ENCODE data around the gene SHISAL2A. TPM values are rescaled to one million over a fixed set of nuclear protein-coding genes. Genes with fewer than 3 reads are reported as not detected.

The SHISAL2A gene
- polyA plus RNA-seq, 3 donors, result 0.18 to 0.26 TPM; not detected in 1

DNA sequence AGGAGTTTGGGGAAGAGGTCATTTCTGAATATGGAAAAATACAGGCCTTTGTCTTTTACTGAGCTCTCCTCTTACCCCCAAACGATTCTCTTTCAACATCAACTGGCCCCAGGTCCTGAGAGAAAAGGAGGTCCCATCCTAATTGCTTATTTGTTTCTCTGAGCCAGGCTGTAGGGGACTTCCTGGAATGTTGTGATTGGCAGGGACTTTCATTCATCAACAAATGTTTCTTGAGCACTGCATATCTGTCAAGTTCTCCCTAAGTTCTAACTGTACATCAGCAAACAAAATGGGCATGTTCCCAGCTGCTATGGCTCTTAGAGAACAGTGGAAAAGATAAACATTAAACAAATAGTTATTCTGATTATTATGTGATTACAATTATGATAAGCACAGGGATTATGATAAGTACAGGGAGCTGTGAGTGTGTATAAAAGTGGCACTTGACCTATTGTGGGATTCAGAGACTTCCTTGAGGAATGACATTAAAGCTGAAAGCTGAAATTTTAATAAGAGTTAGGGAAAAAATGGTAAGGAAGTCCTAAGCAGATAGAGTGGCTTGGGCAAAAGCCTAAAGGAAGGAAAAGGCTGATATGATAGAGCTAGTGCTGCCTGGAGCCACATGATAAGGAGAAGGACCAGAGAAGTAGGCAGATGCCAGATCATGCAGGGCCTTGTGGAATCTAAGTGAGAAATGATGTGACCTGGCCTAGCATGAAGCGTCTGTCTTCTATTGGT is 19.2 kb upstream of the SHISAL2A start:
- 59 to 61% (median 60%) methylated on average over 2 of the region's 2 CpGs for WGBS, 3 donors
- H3K27ac ChIP-seq (ENCODE audit: low read depth, low read length), result no peak overlapping the region

DNA sequence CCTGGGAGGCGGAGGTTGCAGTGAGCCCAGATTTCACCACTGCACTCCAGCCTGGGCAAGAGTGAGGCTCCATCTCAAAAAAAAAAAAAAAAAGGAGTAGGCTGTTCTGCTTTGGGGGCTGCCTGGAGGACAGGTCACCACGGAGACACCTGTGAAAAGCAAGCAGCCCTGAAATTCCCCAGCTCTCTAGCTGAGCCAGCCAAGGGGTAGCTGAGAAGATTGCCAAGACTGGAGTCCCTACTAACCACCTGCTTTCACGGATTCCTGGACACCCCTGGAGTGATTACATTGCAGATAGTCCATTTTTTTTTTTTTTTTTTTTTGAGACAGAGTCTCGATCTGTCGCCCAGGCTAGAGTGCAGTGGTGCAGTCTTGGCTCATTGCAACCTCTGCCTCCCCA is 18.3 kb upstream of the SHISAL2A start:
- H3K27ac ChIP-seq (ENCODE audit: low read depth, low read length), result no peak overlapping the region
- 89 to 97% (median 93%) methylated on average over 5 of the region's 5 CpGs for WGBS, 3 donors

DNA sequence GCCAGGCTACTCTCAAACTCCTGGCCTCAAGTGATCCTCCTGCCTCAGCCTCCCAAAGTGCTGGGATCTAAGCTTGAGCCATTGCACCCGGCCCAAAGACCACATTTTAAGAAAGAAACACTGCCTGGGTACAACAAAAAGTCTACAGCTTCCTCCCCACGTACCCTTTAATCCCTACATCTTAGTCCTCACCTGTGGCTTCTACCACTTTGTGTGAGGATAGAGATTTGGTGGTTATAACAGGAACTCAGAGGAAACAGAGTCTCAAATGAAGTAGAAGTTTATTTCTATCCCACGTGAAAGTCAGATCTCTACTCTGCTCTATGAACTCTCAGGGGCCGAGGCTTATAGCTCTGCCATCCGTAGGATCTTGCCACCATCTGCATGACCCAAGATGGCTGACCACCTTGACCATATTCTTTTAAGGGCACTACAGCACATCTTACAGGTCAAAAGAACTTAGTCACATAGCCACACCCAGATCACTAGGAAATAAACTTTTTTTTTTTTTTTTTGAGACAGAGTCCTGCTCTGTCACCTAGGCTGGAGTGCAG is 17.4 kb upstream of the SHISAL2A start:
- no peak overlapping the region for H3K27ac ChIP-seq (ENCODE audit: low read depth, low read length)
- 74 to 80% (median 79%) methylated on average over 5 of the region's 5 CpGs for WGBS, 3 donors

DNA sequence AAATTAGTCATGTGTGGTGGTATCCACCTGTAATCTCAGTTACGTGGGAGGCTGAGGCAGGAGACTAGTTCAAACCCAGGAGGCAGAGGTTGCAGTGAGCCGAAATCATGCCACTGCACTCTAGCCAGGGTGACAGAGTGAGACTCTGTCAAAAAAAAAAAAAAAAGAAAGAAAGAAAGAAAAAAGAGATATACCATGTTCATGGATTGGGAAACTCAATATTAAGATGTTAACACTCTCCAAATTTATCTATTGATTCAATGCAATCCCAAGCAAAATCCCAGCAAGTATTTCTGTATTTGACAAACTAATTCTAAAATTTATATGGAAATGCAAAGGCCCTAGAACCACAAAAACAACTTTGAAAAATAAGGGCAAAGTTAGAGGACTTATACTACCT is 11.0 kb upstream of the SHISAL2A start:
- WGBS, 3 donors, result 98 to 100% (median 100%) methylated on average over 2 of the region's 2 CpGs
- no peak overlapping the region for H3K27ac ChIP-seq (ENCODE audit: low read depth, low read length)

DNA sequence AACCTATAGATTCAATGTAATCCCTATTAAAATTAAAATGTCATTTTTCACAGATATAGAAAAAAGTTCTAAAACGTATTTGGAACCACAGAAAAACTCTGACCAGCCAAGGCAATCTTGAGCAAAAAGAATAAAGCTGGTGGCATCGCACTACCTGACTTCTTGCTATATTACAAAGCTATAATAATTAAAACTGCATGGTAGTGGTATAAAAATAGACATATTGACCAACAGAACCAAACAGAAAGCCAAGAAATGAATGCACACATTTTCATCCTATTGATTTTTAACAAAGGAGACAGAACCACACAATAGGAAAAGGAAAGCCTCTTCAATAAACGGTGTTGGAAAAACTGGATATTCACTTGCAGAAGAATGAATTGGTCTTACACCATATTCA is 9.2 kb upstream of the SHISAL2A start:
- H3K27ac ChIP-seq (ENCODE audit: low read depth, low read length), result no peak overlapping the region
- WGBS, 3 donors, result 93 to 97% (median 95%) methylated on average over 3 of the region's 3 CpGs

DNA sequence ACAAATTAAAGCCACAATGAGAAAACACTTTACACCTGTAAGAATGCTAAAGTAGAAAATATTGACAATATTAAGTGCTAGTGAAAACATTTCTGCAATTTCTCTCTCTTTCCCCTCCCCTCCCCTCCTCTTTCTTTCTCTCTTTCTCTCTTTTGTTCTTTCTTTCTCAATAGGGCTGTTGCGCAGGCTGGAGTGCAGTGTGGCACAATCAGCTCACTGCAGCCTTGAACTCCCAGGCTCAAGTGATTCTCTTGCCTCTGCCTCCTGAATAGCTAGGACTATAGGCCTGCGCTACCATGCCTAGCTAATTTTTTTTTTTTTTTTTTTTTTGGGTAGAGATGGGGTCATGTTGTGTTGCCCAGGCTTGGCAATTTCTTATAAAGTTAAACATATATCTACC is 5.9 kb upstream of the SHISAL2A start:
- H3K27ac ChIP-seq (ENCODE audit: low read depth, low read length), result no peak overlapping the region

DNA sequence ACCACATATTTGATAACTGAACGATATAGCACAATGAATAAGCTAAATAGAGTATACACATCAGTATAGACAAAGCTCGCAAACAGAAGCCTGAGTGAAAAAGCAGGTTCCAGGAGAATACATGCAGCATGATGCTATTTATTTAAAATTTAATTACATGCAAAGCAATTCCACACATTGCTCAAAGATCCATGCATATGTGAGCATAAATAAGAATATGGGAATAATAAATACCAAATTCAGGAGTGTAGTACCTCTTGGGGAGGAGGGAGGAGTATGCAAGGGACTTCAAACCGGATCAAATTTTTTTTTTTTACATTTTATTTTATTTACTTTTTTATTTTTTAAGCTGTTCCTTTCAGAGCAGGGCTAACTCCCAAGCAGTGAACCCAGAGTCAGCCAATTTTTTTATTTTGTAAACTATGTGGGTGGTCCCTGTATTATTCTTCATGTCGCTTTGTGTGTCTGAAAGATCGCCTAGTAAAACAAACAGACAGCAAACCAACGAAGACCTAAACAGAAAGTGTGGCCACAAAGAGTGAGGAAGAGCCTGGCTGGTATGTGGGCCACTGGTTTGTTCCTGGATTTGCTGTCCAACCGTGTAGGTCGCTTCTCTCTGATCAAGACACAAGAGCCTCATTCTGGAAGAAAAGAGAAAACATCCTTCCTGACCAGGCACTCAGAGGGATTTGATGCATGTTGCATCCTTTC is 4.2 kb upstream of the SHISAL2A start:
- 69 to 75% (median 71%) methylated on average over 8 of the region's 8 CpGs for WGBS, 3 donors

More for the DNA sequence above, 5.9 kb upstream of the SHISAL2A start:
- 69 to 96% (median 73%) methylated on average over 2 of the region's 2 CpGs for WGBS, 3 donors

DNA sequence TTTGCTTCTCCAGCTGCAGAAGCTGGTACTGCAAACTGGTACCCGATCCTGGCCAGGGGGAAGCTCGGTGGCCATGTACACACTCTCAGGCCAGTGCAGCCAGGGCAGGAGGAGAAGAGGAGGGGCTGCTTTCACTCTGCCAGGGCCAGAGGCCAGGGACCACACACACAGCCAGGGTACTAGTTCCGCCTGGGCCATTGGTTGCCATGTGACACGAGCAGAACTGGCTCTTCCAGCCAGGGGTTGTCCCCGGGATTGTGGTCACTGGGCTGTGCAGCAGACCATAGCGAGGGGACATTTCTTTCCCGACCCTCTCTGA is 3.7 kb upstream of the SHISAL2A start:
- no peak overlapping the region for H3K27ac ChIP-seq (ENCODE audit: low read depth, low read length)
- 39 to 71% (median 59%) methylated on average over 7 of the region's 7 CpGs for WGBS, 3 donors

More for the DNA sequence above, 4.2 kb upstream of the SHISAL2A start:
- H3K27ac ChIP-seq (ENCODE audit: low read depth, low read length), result no peak overlapping the region

DNA sequence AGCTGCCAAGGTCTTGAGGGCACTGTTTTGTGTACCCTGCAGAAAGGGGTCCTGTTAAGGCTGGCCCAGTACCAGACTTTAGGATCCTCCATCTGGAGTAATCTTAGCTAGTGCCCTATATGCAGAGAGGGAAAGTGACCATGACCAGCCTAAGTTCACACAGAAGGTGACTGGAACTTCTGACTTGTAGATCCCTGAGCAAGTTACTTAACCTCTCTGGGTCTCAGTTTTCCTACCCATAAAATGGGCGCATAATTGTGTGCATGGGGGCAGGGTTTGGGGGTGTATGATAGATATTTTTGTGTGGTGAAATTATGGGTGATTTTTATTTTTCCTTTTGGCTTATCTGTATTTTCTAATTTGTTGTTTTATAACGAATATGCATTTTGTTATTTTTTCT is 3.3 kb upstream of the SHISAL2A start:
- no peak overlapping the region for H3K27ac ChIP-seq (ENCODE audit: low read depth, low read length)
- 82 to 98% (median 97%) methylated on average over 2 of the region's 2 CpGs for WGBS, 3 donors

DNA sequence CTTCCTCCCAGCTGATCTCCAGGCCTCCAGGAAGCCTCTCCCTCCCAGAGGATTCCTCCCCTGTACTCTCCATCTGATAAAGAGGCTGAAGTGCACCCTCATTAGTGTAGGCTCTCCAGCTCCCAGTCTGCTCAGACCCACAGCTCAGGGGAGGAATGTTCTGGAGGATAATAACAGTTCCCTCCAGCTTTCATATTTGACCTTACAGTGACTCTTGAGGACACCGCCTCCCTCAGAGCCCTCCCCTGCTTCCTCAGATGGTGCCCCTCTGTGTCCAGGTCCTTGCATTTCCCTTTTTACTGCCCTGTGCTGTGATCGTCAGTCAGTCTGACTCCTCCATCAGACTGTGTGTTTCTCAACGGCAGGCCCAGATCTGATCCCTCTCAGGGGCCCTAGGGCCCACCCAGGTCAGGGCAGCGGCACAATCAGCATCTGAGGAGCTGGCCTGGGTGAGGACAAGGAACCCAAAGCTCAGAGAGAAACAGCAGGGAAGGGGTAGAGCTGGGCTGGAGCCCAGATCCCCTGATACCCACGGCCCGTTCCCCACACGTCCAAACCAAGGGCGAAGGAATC is 1.1 kb upstream of the SHISAL2A start:
- H3K27ac ChIP-seq (ENCODE audit: low read depth, low read length), result no peak overlapping the region
- WGBS, 3 donors, result 75 to 78% (median 76%) methylated on average over 8 of the region's 8 CpGs

DNA sequence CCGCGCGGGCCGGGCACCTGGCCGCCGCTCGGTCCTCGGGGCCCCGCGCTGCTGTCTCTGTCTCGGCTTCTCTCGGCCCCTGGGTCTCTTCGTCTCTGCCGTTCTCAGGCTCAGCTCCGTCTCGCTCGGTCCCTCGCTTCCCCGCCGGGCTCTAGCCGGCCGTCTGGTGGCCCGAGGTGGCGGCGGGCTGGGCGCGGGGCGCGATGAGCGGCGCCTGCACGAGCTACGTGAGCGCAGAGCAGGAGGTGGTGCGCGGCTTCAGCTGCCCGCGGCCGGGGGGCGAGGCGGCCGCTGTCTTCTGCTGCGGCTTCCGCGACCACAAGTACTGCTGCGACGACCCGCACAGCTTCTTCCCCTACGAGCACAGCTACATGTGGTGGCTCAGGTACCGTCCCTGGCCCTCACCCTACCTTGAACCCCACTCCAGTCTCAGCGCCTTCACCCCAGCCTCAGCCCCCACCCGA is 355 bp downstream of the SHISAL2A start:
- H3K27ac ChIP-seq (ENCODE audit: low read depth, low read length), result no peak overlapping the region
- WGBS, 3 donors, result 5 to 6% (median 5%) methylated on average over 44 to 52 of the region's 52 CpGs

DNA sequence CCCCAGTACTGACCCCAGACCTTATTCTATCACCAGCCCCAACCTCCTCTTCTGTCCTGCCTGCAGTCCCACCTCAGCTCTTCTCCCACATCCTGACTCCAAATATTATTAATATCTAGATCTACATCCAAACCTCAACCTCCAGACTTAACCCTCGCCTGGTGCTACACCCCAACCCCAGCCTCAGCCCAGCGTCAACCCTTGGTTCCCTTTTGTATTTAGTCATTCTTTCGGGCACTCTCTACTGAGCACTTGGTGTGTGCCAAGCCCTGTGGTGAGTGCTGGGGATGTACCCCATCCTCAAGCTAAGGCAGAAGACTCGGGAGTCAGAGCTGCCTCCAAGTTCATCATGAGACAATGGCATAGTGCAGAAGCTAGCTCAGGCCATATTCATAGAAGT is 1.1 kb downstream of the SHISAL2A start:
- WGBS, 3 donors, result 76 to 98% (median 88%) methylated on average over 4 of the region's 4 CpGs
- H3K27ac ChIP-seq (ENCODE audit: low read depth, low read length), result no peak overlapping the region

DNA sequence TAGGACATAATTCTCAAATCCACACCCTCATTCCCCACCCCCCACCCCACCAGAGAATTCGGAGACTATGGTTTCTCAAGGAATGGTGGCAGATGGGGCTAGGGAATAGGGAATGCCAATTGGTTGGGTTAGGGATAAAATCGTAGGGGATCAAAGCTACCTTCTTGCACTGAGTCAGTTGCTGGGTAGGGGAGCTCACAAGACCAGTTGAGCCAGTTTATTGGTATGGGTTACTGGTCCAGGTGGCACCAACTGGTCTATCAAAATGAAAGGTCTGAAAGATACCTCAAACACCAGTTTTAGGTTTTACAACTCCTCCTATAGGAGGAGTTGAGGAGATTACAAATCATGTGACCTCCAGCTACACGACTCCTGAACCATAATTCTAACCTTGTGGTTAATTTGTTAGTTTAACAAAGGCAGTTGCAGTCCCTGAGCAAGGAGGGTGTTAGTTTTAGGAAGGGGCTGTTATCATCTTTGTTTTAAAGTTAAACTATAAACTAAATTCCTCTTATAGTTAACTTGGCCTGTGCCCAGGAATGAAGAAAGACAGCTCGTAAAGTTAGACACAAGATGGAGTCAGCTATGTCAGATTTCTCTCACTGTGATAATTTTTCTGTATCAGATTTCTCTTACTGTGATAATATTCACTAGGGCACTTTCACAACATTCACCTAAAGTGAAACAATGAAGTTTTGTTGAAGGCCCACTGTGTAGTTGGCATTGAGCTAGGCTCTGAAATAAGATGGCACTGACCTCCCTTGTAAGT is 2.5 kb downstream of the SHISAL2A start:
- 51 to 80% (median 72%) methylated on average over 4 of the region's 4 CpGs for WGBS, 3 donors
- H3K27ac ChIP-seq (ENCODE audit: low read depth, low read length), result no peak overlapping the region

DNA sequence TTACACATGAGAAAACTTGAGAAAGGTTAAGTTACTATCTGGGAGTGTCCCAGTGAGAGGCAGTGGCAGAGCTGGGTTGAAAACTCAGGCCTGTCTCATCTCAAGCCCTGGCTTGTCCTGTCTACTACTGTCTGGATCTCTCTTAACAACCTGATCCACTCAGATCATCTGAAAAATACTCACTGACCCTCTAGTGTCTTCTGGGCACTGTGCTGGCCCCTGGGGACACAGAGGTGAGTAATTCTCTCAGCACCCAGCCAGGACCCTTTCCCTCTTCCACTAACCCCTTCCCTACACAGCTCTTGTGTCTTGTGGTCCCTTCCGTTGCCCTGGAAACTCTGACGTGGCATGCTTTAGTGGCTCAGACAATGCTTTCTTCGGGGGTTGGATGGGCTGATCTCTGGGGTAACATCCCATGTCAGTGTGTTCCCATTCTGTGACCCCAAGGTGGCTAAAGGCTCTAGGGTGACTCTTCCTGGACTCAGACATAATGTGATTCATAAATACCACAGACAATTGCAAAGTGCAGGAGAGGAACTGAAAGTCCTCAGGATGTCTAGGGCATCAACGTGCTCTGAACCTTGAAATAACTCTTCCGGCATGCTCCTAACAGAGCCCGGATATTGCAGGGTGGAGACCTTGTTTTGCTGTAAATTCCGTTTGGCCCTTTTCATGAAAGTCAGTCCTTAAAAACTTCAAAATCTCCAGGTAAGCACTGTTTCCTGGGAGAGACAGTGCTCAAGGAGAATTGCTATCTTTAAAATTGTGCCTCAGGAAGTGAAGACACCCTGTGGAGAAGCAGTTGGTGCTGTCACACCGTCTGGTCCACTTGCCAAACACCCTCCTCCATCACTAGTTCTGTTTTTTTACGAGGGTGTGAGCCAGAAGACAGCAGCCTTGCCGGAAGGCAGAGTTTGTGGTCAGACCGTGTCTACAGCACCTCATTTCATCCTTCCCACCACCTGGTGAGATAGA is 4.0 kb downstream of the SHISAL2A start:
- H3K27ac ChIP-seq (ENCODE audit: low read depth, low read length), result no peak overlapping the region

DNA sequence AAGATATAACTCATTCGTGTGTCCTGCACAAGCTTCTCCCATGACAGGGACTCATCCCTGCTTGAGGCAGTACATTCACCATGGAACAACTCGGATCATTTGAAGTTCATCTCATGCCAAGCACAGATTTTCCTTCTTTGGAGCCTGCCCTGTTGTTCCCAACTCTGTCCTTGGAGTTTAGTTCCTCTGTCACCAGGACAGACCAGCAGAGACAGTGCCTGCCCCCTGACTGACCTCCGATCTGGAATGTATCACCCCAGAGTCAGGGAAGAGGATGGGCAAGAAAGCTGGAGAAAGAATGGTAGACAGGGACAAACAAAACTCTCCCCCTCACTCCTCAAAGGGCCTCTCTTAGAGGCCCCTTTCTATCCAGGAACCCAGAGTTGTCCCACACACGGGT is 5.0 kb downstream of the SHISAL2A start:
- 73 to 80% (median 76%) methylated on average over 4 of the region's 4 CpGs for WGBS, 3 donors
- H3K27ac ChIP-seq (ENCODE audit: low read depth, low read length), result no peak overlapping the region

More for the DNA sequence above, 4.0 kb downstream of the SHISAL2A start:
- WGBS, 3 donors, result 35 to 64% (median 45%) methylated on average over 11 of the region's 11 CpGs

DNA sequence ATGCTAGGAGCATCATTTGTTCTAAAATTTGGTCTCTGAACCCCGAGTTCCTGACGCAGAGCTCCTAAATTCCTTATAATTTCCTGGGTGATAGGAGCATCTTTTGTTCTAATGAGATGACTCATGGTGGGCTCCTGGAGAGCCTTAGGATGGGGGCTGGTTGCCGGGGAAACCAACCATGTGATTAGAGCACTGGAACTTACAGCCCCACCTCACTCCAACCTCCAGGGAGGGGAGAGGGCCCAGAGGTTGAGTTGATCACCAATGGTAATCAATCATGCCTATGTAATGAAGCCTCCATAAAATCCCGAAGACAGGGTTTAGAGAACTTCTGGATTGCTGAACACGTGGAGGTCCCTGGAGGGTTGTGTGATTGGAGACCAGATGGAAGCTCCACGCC is 7.7 kb downstream of the SHISAL2A start:
- H3K27ac ChIP-seq (ENCODE audit: low read depth, low read length), result no peak overlapping the region
- WGBS, 3 donors, result 89 to 96% (median 92%) methylated on average over 6 of the region's 6 CpGs

DNA sequence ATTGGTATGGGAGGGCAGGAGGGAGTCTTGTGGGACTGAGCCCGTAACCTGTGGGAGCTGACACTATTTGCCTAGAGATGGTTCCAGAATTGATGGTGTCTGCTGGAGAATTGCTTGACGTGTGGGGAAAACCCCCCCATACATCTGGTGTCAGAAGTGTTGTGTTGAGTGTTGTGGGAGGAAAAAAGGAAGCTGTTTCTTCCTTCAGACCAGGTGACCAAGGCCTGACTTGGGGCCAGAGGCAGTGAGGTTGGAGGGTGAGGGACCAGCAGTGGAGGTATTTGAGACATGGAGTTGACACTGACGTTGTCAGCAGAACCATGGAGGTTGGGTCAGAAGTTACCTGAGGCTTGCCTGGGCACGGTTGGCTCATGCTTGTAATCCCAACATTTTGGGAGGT is 8.3 kb downstream of the SHISAL2A start:
- WGBS, 3 donors, result 75 to 82% (median 79%) methylated on average over 4 of the region's 4 CpGs
- no peak overlapping the region for H3K27ac ChIP-seq (ENCODE audit: low read depth, low read length)

DNA sequence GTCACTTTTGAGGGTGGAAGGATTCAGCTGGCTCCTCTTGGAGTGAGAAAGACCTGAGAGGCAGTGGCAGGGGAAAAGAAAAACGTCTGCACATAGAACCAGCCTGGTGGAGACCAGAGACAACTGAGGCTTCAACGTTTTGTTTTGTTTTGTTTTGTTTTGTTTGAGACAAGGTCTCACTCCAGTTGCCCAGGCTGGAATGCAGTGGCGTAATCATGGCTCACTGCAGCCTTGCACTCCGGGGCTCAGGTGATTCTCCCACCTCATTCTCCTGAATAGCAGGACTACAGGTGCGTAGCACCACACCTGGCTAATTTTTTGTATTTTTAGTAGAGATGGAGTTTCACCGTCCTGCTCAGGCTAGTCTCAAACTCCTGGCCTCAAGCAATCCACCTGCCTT is 12.3 kb downstream of the SHISAL2A start:
- no peak overlapping the region for H3K27ac ChIP-seq (ENCODE audit: low read depth, low read length)
- WGBS, 3 donors, result 65 to 82% (median 78%) methylated on average over 6 of the region's 6 CpGs
